ENCODE data around the gene ERBIN.

GRCh38 chr5:65893749-65894430 lies 32.5 kb upstream of the ERBIN start:
- no peak for TF ChIP-seq CTCF (conservative IDR thresholded peaks at IDR 0.05; ENCODE audit: low read depth in 2 of 2)
- no peak for TF ChIP-seq EZH2phosphoT487 (IDR thresholded peaks at IDR 0.05; ENCODE audit: unreplicated experiment)
- TF ChIP-seq EZH2 (IDR thresholded peaks at IDR 0.05; ENCODE audit: low read depth, unreplicated experiment): no peak
- TF ChIP-seq POLR2AphosphoS5 (IDR thresholded peaks at IDR 0.05; ENCODE audit: low read depth): no peak
- TF ChIP-seq JUNB (IDR thresholded peaks at IDR 0.05; ENCODE audit: unreplicated experiment): no peak
- no peak for TF ChIP-seq ZNF114 (CRISPR knock-in tag; IDR thresholded peaks at IDR 0.05)
- no peak for TF ChIP-seq ETS1 (IDR thresholded peaks at IDR 0.05)
- TF ChIP-seq REST (IDR thresholded peaks at IDR 0.05; ENCODE audit: unreplicated experiment): no peak
- TF ChIP-seq CREB1 (CRISPR knock-in tag; IDR thresholded peaks at IDR 0.05; ENCODE audit: low read depth): no peak
- no peak for TF ChIP-seq ZNF331 (CRISPR knock-in tag; IDR thresholded peaks at IDR 0.05; ENCODE audit: low read depth)
- TF ChIP-seq STAT1 (IDR thresholded peaks at IDR 0.05; ENCODE audit: unreplicated experiment): no peak
- no peak for TF ChIP-seq ZNF462 (CRISPR knock-in tag; IDR thresholded peaks at IDR 0.05)
